ENCODE results near the gene RTP3. TPM values are rescaled to one million over a fixed set of nuclear protein-coding genes. Genes with fewer than 3 reads are reported as not detected.

Gene RTP3
- total RNA-seq, result not detected in 2 replicates

DNA sequence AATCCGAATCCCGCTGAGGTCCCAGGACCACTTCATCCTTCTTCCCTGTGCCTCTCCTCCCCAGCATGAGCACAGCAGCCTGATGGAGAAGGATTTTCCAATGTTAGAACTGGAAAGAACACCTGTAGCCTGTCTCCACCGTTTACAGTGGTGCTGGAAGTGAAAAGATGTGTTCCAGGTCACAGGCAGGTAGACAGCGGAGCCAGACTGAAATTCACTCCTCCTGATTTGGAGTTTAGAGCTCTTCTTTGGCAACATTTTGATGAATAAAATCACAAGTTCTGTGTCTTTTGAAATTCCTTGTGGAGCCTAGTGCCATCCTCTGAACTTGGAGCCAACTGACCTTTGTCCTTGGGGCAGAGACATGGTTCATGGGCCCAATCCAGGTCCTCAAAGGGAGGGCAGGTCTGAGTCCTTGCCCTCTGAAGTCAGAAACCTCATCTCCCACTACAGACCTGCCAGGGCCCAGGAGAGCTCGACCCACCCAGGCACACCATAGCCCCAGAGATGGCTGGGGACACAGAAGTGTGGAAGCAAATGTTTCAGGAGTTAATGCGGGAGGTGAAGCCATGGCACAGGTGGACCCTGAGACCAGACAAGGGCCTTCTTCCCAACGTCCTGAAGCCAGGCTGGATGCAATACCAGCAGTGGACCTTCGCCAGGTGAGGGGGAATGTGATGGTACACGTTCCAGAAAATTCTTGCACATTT lies at the start of gene RTP3:
RTP3 (plus strand) TSS at position 421 of the 710 bp plus-strand sequence; CDS start at position 508, 87 bp downstream.

DNA sequence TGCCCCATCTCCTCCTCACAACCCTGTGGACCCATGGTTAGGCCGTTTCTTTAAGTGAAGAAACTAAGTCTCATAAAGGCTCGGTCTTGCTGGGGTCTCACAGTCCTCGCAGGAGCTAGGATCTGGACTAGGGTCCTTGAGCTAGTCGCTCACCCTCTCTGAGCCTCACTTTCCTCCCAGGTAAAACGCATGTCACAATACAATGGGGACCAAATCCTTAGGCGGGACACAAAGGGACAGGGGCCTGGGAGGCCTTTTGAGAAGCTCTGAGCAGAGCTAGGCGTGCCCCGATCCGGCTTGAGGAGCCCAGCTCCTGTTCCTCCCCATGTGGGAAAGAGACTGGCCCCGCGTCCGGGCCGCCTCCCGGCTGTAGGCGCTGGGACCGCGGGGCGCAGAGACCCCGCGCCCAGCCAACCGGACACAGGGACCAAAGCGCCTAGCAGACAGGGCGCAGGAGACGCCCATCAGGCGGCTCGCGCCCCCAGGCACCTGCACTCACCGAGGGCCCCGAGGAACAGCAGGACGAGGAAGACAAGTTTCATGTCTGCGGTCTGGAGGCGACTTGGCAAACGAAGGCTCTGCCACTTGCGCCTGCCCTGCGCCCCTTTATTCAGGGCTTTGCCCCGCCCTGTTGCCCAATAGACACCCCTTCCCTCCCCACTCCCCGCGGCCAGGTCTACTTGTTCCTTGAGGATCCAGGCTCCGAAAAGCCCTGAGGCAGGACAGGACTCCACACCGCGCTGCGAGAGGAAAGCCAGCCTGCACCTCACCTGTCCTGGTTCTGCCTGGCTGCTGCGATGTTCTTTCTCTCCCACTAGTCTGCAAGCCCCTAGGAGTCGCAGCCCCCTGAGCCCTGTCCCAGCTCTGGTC lies 33.2 kb upstream of the RTP3 start, which contains the start of gene LTF:
LTF (minus strand) TSS at position 580 of the 870 bp plus-strand sequence; CDS start at position 542, 38 bp downstream.

Other genes with a start within 250 kb of the RTP3 start
- gene CCR2, start 143.9 kb upstream of the RTP3 start, total RNA-seq, result not detected in 2 replicates
- gene CCR5, start 127.0 kb upstream of the RTP3 start, total RNA-seq, result under 0.01 TPM in 1 of 2 replicates, not detected in the other
- 6.2 and 8.0 TPM in 2 replicates for gene CCRL2, start 90.7 kb upstream of the RTP3 start, total RNA-seq
- gene LTF, start 33.1 kb upstream of the RTP3 start, total RNA-seq, result 0.26 TPM in 1 of 2 replicates, not detected in the other
- gene LRRC2, start 68.3 kb downstream of the RTP3 start, total RNA-seq, result 10.5 and 18.0 TPM in 2 replicates
- 0.65 and 3.0 TPM in 2 replicates for gene FAM240A, start 114.5 kb downstream of the RTP3 start, total RNA-seq
- 4.9 and 6.8 TPM in 2 replicates for gene ALS2CL, start 195.7 kb downstream of the RTP3 start, total RNA-seq
- 0.26 and 0.32 TPM in 2 replicates for gene TMIE, start 203.4 kb downstream of the RTP3 start, total RNA-seq
- gene PRSS50, start 219.9 kb downstream of the RTP3 start, total RNA-seq, result under 0.01 TPM in 1 of 2 replicates, not detected in the other